NCI-H2029 treated with DMSO at 0.1 percent for 48 hours (cell line): ENCODE data around the gene PARP1.

Experiments used
- DNase-seq: peaks from one replicate; lab custom pipeline; 2025; lab: John Stamatoyannopoulos, UW

Gene PARP1

GRCh38 chr1:226373376-226373775 lies 34.5 kb downstream of the PARP1 start:
- no peak for DNase-seq

- no peak for DNase-seq
Observed at GRCh38 chr1:226372885-226373284, 35.0 kb downstream of the PARP1 start.

- no peak for DNase-seq
Observed at GRCh38 chr1:226371866-226372490, 35.9 kb downstream of the PARP1 start.

GRCh38 chr1:226371027-226371694 lies 36.7 kb downstream of the PARP1 start:
- no peak for DNase-seq

- no peak for DNase-seq
Observed at GRCh38 chr1:226370144-226370923, 37.6 kb downstream of the PARP1 start.

GRCh38 chr1:226369110-226369509 lies 38.8 kb downstream of the PARP1 start:
- no peak for DNase-seq

- no peak for DNase-seq
Observed at GRCh38 chr1:226366290-226366689, 41.6 kb downstream of the PARP1 start.

- DNase-seq: no peak
Observed at GRCh38 chr1:226365831-226366231, 42.1 kb downstream of the PARP1 start.

- DNase-seq: no peak
Observed at GRCh38 chr1:226364901-226365565, 42.9 kb downstream of the PARP1 start.

- DNase-seq: no peak
Observed at GRCh38 chr1:226364514-226364899, 43.4 kb downstream of the PARP1 start.

GRCh38 chr1:226363801-226364513 lies 43.9 kb downstream of the PARP1 start:
- no peak for DNase-seq

- DNase-seq: no peak
Observed at GRCh38 chr1:226362891-226363447, 44.9 kb downstream of the PARP1 start.

- no peak for DNase-seq
Observed at GRCh38 chr1:226362361-226362760, 45.5 kb downstream of the PARP1 start.

- no peak for DNase-seq
Observed at GRCh38 chr1:226360106-226360746, 47.7 kb downstream of the PARP1 start.

GRCh38 chr1:226357416-226357815 lies 50.5 kb downstream of the PARP1 start:
- DNase-seq: no peak

- DNase-seq: no peak
Observed at GRCh38 chr1:226355669-226356551, 52.0 kb downstream of the PARP1 start.

- DNase-seq: no peak
Observed at GRCh38 chr1:226355016-226355415, 52.9 kb downstream of the PARP1 start.

- DNase-seq: no peak
Observed at GRCh38 chr1:226353698-226354525, 54.0 kb downstream of the PARP1 start.

- DNase-seq: no peak
Observed at GRCh38 chr1:226351709-226352108, 56.2 kb downstream of the PARP1 start.
